Mucosa of descending colon (tissue), 3 donors: ENCODE measurements around the gene AGAP1. TPM values are rescaled to one million over a fixed set of nuclear protein-coding genes. Genes with fewer than 3 reads are reported as not detected.

Experiments
- ATAC-seq: fragments of 200-7000 bp; cut with Tn5 transposase; one replicate; pipeline ENCODE4 v1.9.1; 2020; ENCODE audit warnings: mild to moderate bottlenecking, moderate library complexity
- DNase-seq, 3 donors: peaks; one replicate each; pipeline ENCODE4 v3.0.0-alpha.2; 2020
- H3K36me3 ChIP-seq: fragments of 200-600 bp; one replicate; pipeline ENCODE4 v1.8.0; 2021; ENCODE audit warnings: low read depth, mild to moderate bottlenecking
- H3K4me1 ChIP-seq: fragments of 200-600 bp; one replicate; pipeline ENCODE4 v1.8.0; 2021; ENCODE audit warnings: low read depth, mild to moderate bottlenecking
- H3K4me3 ChIP-seq: fragments of 200-600 bp; one replicate; pipeline ENCODE4 v1.8.0; 2021; ENCODE audit warnings: mild to moderate bottlenecking
- H3K9me3 ChIP-seq: fragments of 200-600 bp; one replicate; pipeline ENCODE4 v1.8.0; 2021; ENCODE audit warnings: mild to moderate bottlenecking
- CTCF ChIP-seq: fragments of 200-600 bp; IDR thresholded peaks from one replicate; pipeline ENCODE4 v1.8.0; 2022; ENCODE audit warnings: antibody characterized with exemption, mild to moderate bottlenecking
- intact Hi-C, 2 donors: fragments of 100-400 bp; cut with DNase I in 1 of 2; cut with micrococcal nuclease in 1 of 2; formaldehyde crosslinking; loops; one replicate each; pipeline versions ENCODE4 v1.11.0 to v1.11.1; 2022; cut with DNase I, micrococcal nuclease
- total RNA-seq, 3 donors: library from RNA; stranded (reverse); fragmentation: NEBNext Ultra II Directional in 2 of 3; extraction: Animal tissue kit (Norgen Biotek cat#: 25700) in 2 of 3; gene quantifications; one replicate each; pipeline versions ENCODE4 v1.2.1 to v1.2.4, GENCODE V29; 2021 to 2023
- donor health status: DM: no; HTN: no; CAD: no; lungs with moderate emphysema.
- donor health status: DM: no; HTN: no; CAD: no.
- donor health status: DM: no; HTN: yes; CAD: no.

Gene AGAP1
- total RNA-seq, 3 donors from 2014 or later = 68.1 to 112 (median 88.9) TPM

- Histone ChIP-seq H3K4me1 (no peaks in the 10 kb centered on the region), H3K4me3 (no peak overlapping the region), H3K9me3 (no peaks in the 10 kb centered on the region), H3K36me3 (no peaks in the 10 kb centered on the region)
- no peak for DNase-seq
- no peak for ATAC-seq
- no peak for TF ChIP-seq CTCF
- intact Hi-C loops = no loop called here
Observed at GRCh38 chr2:236113948-236114347, 620.1 kb downstream of the AGAP1 start.

- no peak for TF ChIP-seq CTCF
- no peak overlapping the region for H3K4me3 ChIP-seq
- intact Hi-C loops = no loop called here
- ATAC-seq = no peak
- H3K9me3 ChIP-seq = no peaks in the 10 kb centered on the region
- no peaks in the 10 kb centered on the region for H3K4me1 ChIP-seq
- DNase-seq = no peak
- H3K36me3 ChIP-seq = no peaks in the 10 kb centered on the region
Observed at GRCh38 chr2:236114959-236115358, 621.1 kb downstream of the AGAP1 start.

- no peak for DNase-seq
- intact Hi-C loops = no loop called here
- TF ChIP-seq CTCF = no peak
Observed at GRCh38 chr2:236117401-236117800, 623.6 kb downstream of the AGAP1 start.

GRCh38 chr2:236117861-236118269 is 624.0 kb downstream of the AGAP1 start:
- TF ChIP-seq CTCF = no peak
- Histone ChIP-seq H3K9me3 (no peaks in the 10 kb centered on the region), H3K4me1 (no peaks in the 10 kb centered on the region), H3K36me3 (no peaks in the 10 kb centered on the region), H3K4me3 (no peak overlapping the region)
- no peak for DNase-seq
- no peak for ATAC-seq
- intact Hi-C loops = no loop called here

More at GRCh38 chr2:236117401-236117800, 623.6 kb downstream of the AGAP1 start:
- no peak for ATAC-seq
- Histone ChIP-seq H3K9me3 (no peaks in the 10 kb centered on the region), H3K36me3 (no peaks in the 10 kb centered on the region), H3K4me1 (no peaks in the 10 kb centered on the region), H3K4me3 (no peak overlapping the region)

GRCh38 chr2:236119003-236119402 is 625.2 kb downstream of the AGAP1 start:
- Histone ChIP-seq H3K36me3 (no peaks in the 10 kb centered on the region), H3K4me3 (no peak overlapping the region), H3K9me3 (no peaks in the 10 kb centered on the region), H3K4me1 (no peaks in the 10 kb centered on the region)
- ATAC-seq = no peak
- TF ChIP-seq CTCF = no peak
- intact Hi-C loops = no loop called here
- no peak for DNase-seq

GRCh38 chr2:236119476-236119875 is 625.6 kb downstream of the AGAP1 start:
- Histone ChIP-seq H3K4me1 (no peaks in the 10 kb centered on the region), H3K36me3 (no peaks in the 10 kb centered on the region), H3K9me3 (no peaks in the 10 kb centered on the region), H3K4me3 (no peak overlapping the region)
- no peak for ATAC-seq
- no peak for DNase-seq
- TF ChIP-seq CTCF = no peak
- intact Hi-C loops = no loop called here
